ENCODE measurements around the gene LRRC56. TPM values are rescaled to one million over a fixed set of nuclear protein-coding genes. Genes with fewer than 3 reads are reported as not detected.

Gene LRRC56
- polyA plus RNA-seq, 3 donors, result 0.09 to 0.68 TPM; not detected in 1

GRCh38 chr11:550021-550745 lies 12.9 kb downstream of the LRRC56 start:
- WGBS (ENCODE audit: insufficient coverage), result 98% methylated on average over 25 of the region's 25 CpGs
- Histone ChIP-seq H3K4me3 (replicated peaks in 1 of 3; ENCODE audit: low read depth in 2 of 3, low read length in 3 of 3) (no peak overlapping the region), H3K9ac (ENCODE audit: insufficient read depth, low read length, poor library complexity, severe bottlenecking) (no peak overlapping the region), H3K36me3 (replicated peaks in 1 of 2; ENCODE audit: control insufficient read depth in 1 of 2, insufficient read depth in 2 of 2, low read length in 2 of 2) (no peaks in the 10 kb centered on the region), H3K4me2 (replicated peaks; ENCODE audit: extremely low read depth, low read length, poor library complexity, severe bottlenecking) (no peak overlapping the region), H3K9me3 (replicated peaks in 1 of 2; ENCODE audit: control insufficient read depth in 1 of 2, insufficient read depth in 1 of 2, low read length in 2 of 2) (no peaks in the 10 kb centered on the region), H3K27me3 (ENCODE audit: control insufficient read depth in 2 of 2, insufficient read depth in 2 of 2, low read length in 2 of 2) (peaks cover 0 to 22% of the 10 kb centered on the region in 2 donors), H3K27ac (ENCODE audit: low read depth in 1 of 2, low read length in 2 of 2) (no peak overlapping the region), H3K4me1 (ENCODE audit: control insufficient read depth in 1 of 2, insufficient read depth in 2 of 2, low read length in 2 of 2) (peaks cover 2 to 6% of the 10 kb centered on the region in 2 donors), H2AFZ (ENCODE audit: insufficient read depth, low read depth, low read length, poor library complexity, severe bottlenecking) (no peak overlapping the region), H4K20me1 (ENCODE audit: insufficient read depth, low read length) (no peaks in the 10 kb centered on the region), H3K79me2 (ENCODE audit: insufficient read depth, low read length) (no peaks in the 10 kb centered on the region)
- peaks cover 5 to 29% (median 17%) of the 10 kb centered on the region in 3 donors for H3K27me3 Mint-ChIP-seq (ENCODE audit: low read depth in 3 of 3)
- no peak for DNase-seq
- no peaks in the 10 kb centered on the region for H3K4me1 Mint-ChIP-seq
- no peak overlapping the region for H3K4me3 Mint-ChIP-seq
- no peak overlapping the region for H3K27ac Mint-ChIP-seq
- H3K36me3 Mint-ChIP-seq, result no peaks in the 10 kb centered on the region
- peaks cover 0 to 3% (median 0%) of the 10 kb centered on the region in 7 donors for H3K9me3 Mint-ChIP-seq
- no peak for TF ChIP-seq CTCF (IDR thresholded peaks at IDR 0.05)
- intact Hi-C loops (cut with micrococcal nuclease), result no loop called here

GRCh38 chr11:550746-551085 lies 13.4 kb downstream of the LRRC56 start:
- H3K4me1 ChIP-seq (ENCODE audit: control insufficient read depth in 1 of 2, insufficient read depth in 2 of 2, low read length in 2 of 2), result peaks cover 2 to 12% of the 10 kb centered on the region in 2 donors
- H2AFZ ChIP-seq (ENCODE audit: insufficient read depth, low read depth, low read length, poor library complexity, severe bottlenecking), result no peak overlapping the region
- H3K36me3 ChIP-seq (replicated peaks in 1 of 2; ENCODE audit: control insufficient read depth in 1 of 2, insufficient read depth in 2 of 2, low read length in 2 of 2), result no peaks in the 10 kb centered on the region
- no peak overlapping the region for H3K27ac ChIP-seq (ENCODE audit: low read depth in 1 of 2, low read length in 2 of 2)
- intact Hi-C loops (cut with micrococcal nuclease), result no loop called here
- no peak for TF ChIP-seq CTCF (IDR thresholded peaks at IDR 0.05)
- no peak overlapping the region for H3K4me3 ChIP-seq (replicated peaks in 1 of 3; ENCODE audit: low read depth in 2 of 3, low read length in 3 of 3)
- no peaks in the 10 kb centered on the region for H3K36me3 Mint-ChIP-seq
- H4K20me1 ChIP-seq (ENCODE audit: insufficient read depth, low read length), result no peaks in the 10 kb centered on the region
- H3K27me3 ChIP-seq (ENCODE audit: control insufficient read depth in 2 of 2, insufficient read depth in 2 of 2, low read length in 2 of 2), result peaks cover 0 to 23% of the 10 kb centered on the region in 2 donors
- H3K4me1 Mint-ChIP-seq, result no peaks in the 10 kb centered on the region
- peaks cover 0 to 3% (median 0%) of the 10 kb centered on the region in 7 donors for H3K9me3 Mint-ChIP-seq
- H3K27me3 Mint-ChIP-seq (ENCODE audit: low read depth in 3 of 3), result peaks cover 5 to 35% (median 17%) of the 10 kb centered on the region in 3 donors
- H3K4me2 ChIP-seq (replicated peaks; ENCODE audit: extremely low read depth, low read length, poor library complexity, severe bottlenecking), result no peak overlapping the region
- no peak overlapping the region for H3K27ac Mint-ChIP-seq
- no peak for DNase-seq
- H3K9me3 ChIP-seq (replicated peaks in 1 of 2; ENCODE audit: control insufficient read depth in 1 of 2, insufficient read depth in 1 of 2, low read length in 2 of 2), result no peaks in the 10 kb centered on the region
- WGBS (ENCODE audit: insufficient coverage), result 93% methylated on average over 3 of the region's 5 CpGs
- H3K4me3 Mint-ChIP-seq, result no peak overlapping the region
- no peak overlapping the region for H3K9ac ChIP-seq (ENCODE audit: insufficient read depth, low read length, poor library complexity, severe bottlenecking)
- H3K79me2 ChIP-seq (ENCODE audit: insufficient read depth, low read length), result no peaks in the 10 kb centered on the region
